GM19328 (cell line): ENCODE data around the gene ZBTB17.
"Not testable (repeated sequence)": the region's sequence is repeated elsewhere in the genome, so short reads cannot be mapped to it uniquely, and the experiment has no call there.

Source experiments
- ATAC-seq: cut with Tn5 transposase; IDR thresholded peaks from one replicate; pipeline ENCODE4 v1.9.1; 2021; ENCODE audit warnings: mild to moderate bottlenecking, moderate library complexity; ENCODE audit not compliant: unreplicated experiment

Gene ZBTB17

DNA sequence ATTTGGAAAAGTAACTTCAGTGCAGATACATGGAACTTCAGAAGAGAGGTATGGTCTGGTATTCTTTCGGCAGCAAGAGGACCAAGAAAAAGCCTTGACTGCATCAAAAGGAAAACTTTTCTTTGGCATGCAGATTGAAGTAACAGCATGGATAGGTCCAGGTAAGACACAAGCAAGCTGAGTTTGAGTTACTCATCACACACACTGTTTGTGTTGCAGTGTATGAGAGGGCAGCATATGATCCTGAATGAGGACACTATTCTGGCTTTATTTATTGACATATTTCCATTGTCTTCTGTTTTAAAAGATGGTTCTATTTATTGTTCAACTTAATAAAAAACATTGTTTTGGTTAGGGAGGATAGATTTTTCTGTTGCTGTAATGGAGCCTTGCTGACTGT is 64.8 kb downstream of the ZBTB17 start:
- no peak for ATAC-seq

DNA sequence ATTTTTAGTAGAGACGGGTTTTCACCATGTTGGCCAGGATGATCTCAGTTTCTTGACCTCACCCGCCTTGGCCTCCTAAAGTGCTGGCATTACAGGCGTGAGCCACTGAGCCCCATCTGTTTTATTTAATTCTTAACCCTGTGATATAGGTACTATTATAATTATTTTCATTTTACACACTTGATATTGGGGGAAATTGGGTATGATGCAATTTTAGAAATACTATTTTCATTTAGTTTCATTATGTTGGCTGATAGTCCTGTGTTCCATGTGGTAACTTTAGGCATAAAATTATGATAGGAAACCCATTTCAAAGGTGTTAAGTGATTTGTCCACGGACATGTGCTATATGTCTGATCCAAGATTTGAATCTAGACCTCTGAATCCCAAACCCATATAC is 67.3 kb downstream of the ZBTB17 start:
- no peak for ATAC-seq

DNA sequence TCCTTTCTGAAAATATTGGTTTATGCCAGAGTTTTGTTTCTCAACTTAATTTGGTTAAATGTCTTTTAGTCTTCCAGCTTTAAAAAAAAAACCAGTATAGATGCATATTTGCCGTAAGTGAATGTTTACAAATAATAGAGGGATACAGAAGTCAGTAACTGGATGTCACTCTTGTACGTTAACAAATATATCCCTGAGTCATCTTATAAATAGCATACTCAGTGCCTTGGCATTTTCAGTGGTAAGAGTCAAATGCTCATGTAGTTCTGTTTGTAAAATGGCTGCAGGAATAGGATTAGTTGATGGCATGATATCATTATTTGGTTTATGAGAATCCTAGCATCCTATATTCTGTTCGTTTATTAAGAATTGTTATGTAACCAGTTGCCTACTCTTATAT is 73.0 kb downstream of the ZBTB17 start:
- no peak for ATAC-seq

DNA sequence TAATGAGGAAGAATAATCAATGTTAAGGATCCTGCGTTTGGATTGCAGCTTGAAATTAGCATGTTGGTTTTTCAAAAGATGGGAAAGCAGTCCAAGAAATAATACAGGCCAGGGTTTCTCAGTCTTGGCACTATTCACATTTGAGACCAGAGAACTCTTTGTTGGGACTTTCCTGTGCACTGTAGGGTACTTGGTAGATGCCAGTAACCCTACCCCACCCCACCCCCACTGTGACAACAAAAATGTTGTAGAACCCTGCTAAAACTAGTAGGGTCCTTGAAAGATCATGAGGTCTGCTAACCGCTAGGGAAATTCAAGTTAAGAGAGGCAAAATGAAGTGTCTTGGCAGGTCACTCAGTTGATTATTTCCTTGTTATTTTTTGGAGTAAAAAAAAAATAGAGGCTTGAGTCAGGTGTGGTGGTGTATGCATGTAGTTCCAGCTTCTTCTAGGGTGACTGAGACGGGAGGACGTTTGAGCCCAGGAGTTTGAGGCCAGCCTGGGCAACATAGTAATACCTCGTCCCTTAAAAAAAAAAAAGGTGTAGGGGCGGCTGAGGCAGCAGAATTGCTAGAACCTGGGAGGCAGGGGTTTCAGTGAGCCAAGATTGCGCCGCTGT is 75.1 kb downstream of the ZBTB17 start:
- ATAC-seq = no peak

DNA sequence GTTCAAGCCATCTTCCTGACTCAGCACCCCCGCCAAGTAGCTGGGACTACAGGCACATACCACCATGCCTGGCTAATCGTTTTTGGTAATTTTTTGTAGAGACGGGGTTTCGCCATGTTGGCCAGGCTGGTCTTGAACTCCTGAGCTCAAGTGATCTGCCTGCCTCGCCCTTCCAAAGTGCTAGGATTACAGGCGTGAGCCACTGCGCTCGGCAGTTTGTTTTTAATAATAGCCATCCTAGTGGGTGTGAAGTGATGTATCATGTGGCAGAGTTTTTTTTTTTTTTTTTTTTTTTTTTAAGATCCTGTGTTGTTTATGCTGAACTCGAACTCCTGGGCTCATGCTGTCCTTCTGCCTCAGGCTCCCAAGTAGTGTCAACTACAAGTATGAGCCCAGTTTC is 76.6 kb downstream of the ZBTB17 start:
- ATAC-seq = no peak

DNA sequence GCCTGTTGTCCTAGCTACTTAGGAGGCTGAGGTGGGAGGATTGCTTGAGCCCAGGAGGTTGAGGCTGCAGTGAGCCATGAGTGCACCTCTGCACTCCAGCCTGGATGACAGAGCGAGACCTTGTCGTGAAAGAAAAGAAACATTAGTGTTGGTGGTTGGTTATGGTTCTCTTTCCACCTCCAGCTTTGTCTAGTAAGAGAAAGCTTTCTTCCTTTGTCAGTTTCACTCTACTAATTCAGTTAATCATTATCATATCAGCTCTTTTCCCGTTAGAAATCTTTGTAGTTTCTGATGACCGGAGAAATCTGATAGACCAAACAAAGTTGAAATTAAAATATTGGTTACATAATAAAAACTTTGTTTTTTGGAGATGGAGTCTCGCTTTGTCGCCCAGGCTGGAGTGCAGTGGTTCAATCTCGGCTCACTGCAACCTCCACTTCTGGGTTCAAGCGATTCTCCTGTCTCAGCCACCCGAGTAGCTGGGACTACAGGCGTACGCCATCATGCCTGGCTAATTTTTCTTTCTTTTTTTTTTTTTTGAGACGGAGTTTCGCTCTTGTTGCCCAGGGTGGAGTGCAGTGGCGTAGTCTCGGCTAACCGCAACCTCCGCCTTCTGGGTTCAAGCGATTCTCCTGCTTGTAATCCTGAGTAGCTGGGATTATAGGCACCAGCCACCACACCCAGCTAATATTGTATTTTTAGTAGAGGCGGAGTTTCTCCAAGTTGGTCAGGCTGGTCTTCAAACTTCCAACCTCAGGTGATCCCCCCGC is 78.9 kb downstream of the ZBTB17 start:
- not testable (repeated sequence) for ATAC-seq

DNA sequence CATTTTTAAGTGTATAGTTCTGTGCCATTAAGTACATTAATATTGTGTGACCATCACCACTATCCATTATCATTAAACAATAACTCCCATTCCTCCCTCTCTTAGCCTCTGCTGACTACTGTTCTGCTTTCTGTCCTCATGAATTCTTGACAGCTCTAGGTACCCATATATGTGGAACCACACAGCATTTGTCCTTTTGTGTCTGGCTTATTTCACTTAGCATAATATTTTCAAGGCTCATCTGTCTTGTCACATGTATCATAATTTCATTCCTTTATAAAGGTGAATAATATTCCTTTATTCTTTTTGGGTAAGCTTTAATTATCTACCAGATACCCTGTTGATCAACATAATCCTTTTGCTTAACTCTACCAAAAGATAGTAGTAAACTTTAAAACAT is 80.7 kb downstream of the ZBTB17 start:
- no peak for ATAC-seq

DNA sequence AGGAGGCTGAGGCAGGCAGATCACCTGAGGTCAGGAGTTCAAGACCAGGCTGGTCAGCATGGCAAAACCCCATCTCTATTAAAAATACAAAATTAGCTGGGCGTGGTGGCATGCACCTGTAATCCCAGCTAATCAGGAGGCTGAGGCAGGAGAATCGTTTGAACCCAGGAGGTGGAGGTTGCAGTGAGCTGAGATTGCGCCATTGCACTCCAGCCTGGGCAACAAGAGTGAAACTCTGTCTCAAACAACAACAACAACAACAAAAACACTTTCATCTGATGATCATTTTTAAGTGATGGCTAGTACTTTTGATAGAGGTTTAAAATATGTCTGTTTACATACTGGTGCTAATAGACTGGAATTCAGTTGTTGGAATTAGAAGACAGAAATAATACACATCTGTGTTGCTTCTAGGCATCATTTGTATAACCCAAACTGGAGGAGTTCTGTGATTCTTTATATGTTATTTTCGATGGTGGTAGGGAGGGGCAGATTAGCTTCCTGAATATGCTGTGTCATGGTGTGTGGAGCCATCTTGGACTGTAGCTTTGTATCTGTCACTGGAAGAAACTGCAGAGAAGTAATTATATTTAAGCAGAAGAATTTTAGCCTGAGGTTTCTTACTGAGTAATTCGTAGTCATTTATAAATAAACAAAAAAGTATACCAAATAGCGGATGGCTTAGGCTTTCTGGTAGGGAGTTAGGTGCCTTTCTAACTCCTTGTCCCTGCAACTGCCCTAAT is 82.9 kb downstream of the ZBTB17 start:
- ATAC-seq = not testable (repeated sequence)
